HepG2 (cell line): ENCODE results near the gene TEKT5. TPM values are rescaled to one million over a fixed set of nuclear protein-coding genes. Genes with fewer than 3 reads are reported as not detected.

Experiments used
- ARNT ChIP-seq: fragments of 450-650 bp; IDR thresholded peaks from 2 replicates; pipeline ENCODE4 v1.6.1; 2017
- DNMT3B ChIP-seq: conservative IDR thresholded peaks from 2 replicates; pipeline ENCODE4 v1.6.1; 2016; ENCODE audit warnings: missing biosample characterization, control low read depth
- HHEX ChIP-seq: IDR thresholded peaks from 2 replicates; pipeline ENCODE4 v1.6.1; 2016; ENCODE audit warnings: control low read depth
- HMG20B ChIP-seq: conservative IDR thresholded peaks from 2 replicates; pipeline ENCODE4 v1.6.1; 2016; ENCODE audit warnings: missing genetic modification reagents, missing compliant biosample characterization
- KDM4B ChIP-seq: sonication (generic); formaldehyde crosslinking; IDR thresholded peaks from 2 replicates; pipeline ENCODE4 v1.4.0; 2020; ENCODE audit warnings: missing genetic modification reagents
- NFYB ChIP-seq: sonication (generic); formaldehyde crosslinking; IDR thresholded peaks from 2 replicates; pipeline ENCODE4 v1.4.0; 2020; ENCODE audit warnings: missing genetic modification reagents
- NR2C2 ChIP-seq: sonication (generic); formaldehyde crosslinking; IDR thresholded peaks from 2 replicates; pipeline ENCODE4 v1.4.0; 2020; ENCODE audit warnings: missing genetic modification reagents, mild to moderate bottlenecking, moderate library complexity, borderline replicate concordance
- TAF1 ChIP-seq: sonication (generic); formaldehyde crosslinking; IDR thresholded peaks from 2 replicates; pipeline ENCODE4 v1.4.0; 2020; ENCODE audit warnings: missing genetic modification reagents
- TOPORS ChIP-seq: sonication (generic); formaldehyde crosslinking; IDR thresholded peaks from 2 replicates; pipeline ENCODE4 v1.8.0; 2023; ENCODE audit warnings: mild to moderate bottlenecking, missing genetic modification reagents
- ZFYVE20 ChIP-seq: sonication (generic); formaldehyde crosslinking; IDR thresholded peaks from 2 replicates; pipeline ENCODE4 v1.8.0; 2023; ENCODE audit warnings: low read depth, mild to moderate bottlenecking, moderate library complexity, missing genetic modification reagents, borderline replicate concordance
- ZNF333 ChIP-seq: sonication (generic); formaldehyde crosslinking; IDR thresholded peaks from 2 replicates; pipeline ENCODE4 v1.4.0; 2020; ENCODE audit warnings: mild to moderate bottlenecking, missing genetic modification reagents, borderline replicate concordance
- ZNF678 ChIP-seq: sonication (generic); formaldehyde crosslinking; IDR thresholded peaks from 2 replicates; pipeline ENCODE4 v1.4.0; 2020; ENCODE audit warnings: mild to moderate bottlenecking, missing genetic modification reagents
- ZNF788 ChIP-seq: sonication (generic); formaldehyde crosslinking; IDR thresholded peaks from 2 replicates; pipeline ENCODE4 v1.5.0; 2020; ENCODE audit warnings: mild to moderate bottlenecking, missing genetic modification reagents, borderline replicate concordance
- polyA plus RNA-seq, 8 experiments: library from polyadenylated mRNA; depleted of rRNA in 3 of 8; stranded (reverse) in 7 of 8; unstranded in 1 of 8; fragments of >200 nt; fragmentation: Illumina TruSeq in 4 of 8; extraction: Trizol in 4 of 8; gene quantifications; 2 replicates each; pipeline versions ENCODE4 v1.2.1 to v1.2.3, GENCODE V29; 2011 to 2016; ENCODE audit warnings: low read depth in 4 of 8, missing spikeins in 1 of 8, mixed read lengths in 1 of 8; ENCODE audit not compliant: insufficient read depth in 1 of 8
- total RNA-seq, 5 experiments: library from RNA; depleted of rRNA; stranded (reverse); fragments of >200 nt; fragmentation: Illumina TruSeq; extraction: Trizol; gene quantifications; 2 replicates each; pipeline ENCODE4 v1.2.3, GENCODE V29; 2016; ENCODE audit warnings: low read depth in 1 of 5
- TF ChIP-seq, protein P1 (sequence below): sonication (generic); formaldehyde crosslinking; IDR thresholded peaks from 2 replicates; pipeline ENCODE4 v1.4.0; 2020; ENCODE audit warnings: missing genetic modification reagents, borderline replicate concordance
- TF ChIP-seq, protein P2 (sequence below): fragments of 450-650 bp; IDR thresholded peaks from 2 replicates; pipeline ENCODE4 v1.6.1; 2016
- TF ChIP-seq, protein P3 (sequence below): sonication (generic); formaldehyde crosslinking; IDR thresholded peaks from 2 replicates; pipeline ENCODE4 v1.4.0; 2020; ENCODE audit warnings: missing genetic modification reagents
- TF ChIP-seq, protein P4 (sequence below): sonication (generic); formaldehyde crosslinking; IDR thresholded peaks from 2 replicates; pipeline ENCODE4 v1.4.0; 2020; ENCODE audit warnings: missing genetic modification reagents, borderline replicate concordance

The TEKT5 gene
- total and polyA plus RNA-seq, 2 of the 13 experiments (the other 11 are each of a cell fraction or from before 2014, with no cell fraction given) = 0.16 TPM; not detected in 1

DNA sequence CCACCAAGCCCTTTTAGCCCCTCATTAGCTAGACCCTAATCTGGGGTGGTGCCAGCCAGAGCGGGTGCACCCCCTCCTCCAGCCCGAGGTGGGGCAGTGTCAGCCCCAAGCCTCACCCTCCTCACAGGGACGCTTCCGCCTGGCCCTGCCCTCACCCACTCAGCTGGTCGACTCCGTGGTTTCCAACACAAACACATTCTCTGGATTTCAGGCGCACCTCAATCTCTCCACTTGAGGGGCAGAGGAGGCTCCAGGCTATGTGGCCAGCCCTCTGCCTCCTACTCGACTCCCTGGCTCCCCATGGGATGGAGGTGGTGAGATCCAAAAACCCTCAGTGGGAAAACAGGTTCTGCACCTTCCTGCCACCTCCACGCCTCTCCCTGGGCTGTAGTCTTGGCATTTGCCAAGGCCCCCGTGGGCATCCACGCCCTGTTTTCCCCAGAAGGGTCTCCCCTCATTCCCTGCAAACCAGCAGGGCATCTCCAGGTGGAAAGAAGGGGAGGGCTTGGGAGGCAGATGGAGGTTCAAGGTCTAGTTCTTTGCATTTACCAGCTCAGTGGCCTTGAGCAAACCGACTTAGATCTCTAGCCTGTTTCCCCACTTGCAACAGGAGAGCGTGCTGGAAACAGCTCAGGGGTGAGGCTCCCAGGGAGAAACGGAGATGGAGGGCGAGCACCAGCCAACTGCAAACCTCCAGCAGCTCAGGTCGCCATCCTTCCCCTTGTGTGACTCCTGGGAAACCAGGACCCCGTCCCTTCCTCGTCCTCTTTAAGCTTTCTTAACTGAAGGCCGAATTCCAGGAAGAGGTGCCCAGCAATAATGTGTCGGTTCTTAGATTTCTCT lies 116.0 kb downstream of the TEKT5 start (continued):
- TF ChIP-seq, protein P1, sequence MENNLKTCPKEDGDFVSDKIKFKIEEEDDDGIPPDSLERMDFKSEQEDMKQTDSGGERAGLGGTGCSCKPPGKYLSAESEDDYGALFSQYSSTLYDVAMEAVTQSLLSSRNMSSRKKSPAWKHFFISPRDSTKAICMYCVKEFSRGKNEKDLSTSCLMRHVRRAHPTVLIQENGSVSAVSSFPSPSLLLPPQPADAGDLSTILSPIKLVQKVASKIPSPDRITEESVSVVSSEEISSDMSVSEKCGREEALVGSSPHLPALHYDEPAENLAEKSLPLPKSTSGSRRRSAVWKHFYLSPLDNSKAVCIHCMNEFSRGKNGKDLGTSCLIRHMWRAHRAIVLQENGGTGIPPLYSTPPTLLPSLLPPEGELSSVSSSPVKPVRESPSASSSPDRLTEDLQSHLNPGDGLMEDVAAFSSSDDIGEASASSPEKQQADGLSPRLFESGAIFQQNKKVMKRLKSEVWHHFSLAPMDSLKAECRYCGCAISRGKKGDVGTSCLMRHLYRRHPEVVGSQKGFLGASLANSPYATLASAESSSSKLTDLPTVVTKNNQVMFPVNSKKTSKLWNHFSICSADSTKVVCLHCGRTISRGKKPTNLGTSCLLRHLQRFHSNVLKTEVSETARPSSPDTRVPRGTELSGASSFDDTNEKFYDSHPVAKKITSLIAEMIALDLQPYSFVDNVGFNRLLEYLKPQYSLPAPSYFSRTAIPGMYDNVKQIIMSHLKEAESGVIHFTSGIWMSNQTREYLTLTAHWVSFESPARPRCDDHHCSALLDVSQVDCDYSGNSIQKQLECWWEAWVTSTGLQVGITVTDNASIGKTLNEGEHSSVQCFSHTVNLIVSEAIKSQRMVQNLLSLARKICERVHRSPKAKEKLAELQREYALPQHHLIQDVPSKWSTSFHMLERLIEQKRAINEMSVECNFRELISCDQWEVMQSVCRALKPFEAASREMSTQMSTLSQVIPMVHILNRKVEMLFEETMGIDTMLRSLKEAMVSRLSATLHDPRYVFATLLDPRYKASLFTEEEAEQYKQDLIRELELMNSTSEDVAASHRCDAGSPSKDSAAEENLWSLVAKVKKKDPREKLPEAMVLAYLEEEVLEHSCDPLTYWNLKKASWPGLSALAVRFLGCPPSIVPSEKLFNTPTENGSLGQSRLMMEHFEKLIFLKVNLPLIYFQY (CRISPR knock-in tag) = no peak
- TF ChIP-seq NR2C2 (no peak), HMG20B (CRISPR knock-in tag) (no peak), DNMT3B (no peak), ZFYVE20 (CRISPR knock-in tag) (no peak), TOPORS (CRISPR knock-in tag) (no peak), HHEX (CRISPR knock-in tag) (no peak), ZNF333 (CRISPR knock-in tag) (no peak), ZNF678 (CRISPR knock-in tag) (no peak), TAF1 (CRISPR knock-in tag) (peak; percentile 41; the same call in 1 of the 2 replicates), NFYB (no peak; the same call in 1 of the 2 replicates), ZNF788 (CRISPR knock-in tag) (no peak), ARNT (no peak), KDM4B (CRISPR knock-in tag) (0 out of 2 replicates have a peak, but pooled peaks have one; percentile 37)
- TF ChIP-seq, protein P2, sequence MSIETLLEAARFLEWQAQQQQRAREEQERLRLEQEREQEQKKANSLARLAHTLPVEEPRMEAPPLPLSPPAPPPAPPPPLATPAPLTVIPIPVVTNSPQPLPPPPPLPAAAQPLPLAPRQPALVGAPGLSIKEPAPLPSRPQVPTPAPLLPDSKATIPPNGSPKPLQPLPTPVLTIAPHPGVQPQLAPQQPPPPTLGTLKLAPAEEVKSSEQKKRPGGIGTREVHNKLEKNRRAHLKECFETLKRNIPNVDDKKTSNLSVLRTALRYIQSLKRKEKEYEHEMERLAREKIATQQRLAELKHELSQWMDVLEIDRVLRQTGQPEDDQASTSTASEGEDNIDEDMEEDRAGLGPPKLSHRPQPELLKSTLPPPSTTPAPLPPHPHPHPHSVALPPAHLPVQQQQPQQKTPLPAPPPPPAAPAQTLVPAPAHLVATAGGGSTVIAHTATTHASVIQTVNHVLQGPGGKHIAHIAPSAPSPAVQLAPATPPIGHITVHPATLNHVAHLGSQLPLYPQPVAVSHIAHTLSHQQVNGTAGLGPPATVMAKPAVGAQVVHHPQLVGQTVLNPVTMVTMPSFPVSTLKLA = no peak
- TF ChIP-seq, protein P3, sequence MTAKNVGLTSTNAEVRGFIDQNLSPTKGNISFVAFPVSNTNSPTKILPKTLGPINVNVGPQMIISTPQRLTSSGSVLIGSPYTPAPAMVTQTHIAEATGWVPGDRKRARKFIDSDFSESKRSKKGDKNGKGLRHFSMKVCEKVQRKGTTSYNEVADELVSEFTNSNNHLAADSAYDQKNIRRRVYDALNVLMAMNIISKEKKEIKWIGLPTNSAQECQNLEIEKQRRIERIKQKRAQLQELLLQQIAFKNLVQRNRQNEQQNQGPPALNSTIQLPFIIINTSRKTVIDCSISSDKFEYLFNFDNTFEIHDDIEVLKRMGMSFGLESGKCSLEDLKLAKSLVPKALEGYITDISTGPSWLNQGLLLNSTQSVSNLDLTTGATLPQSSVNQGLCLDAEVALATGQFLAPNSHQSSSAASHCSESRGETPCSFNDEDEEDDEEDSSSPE (CRISPR knock-in tag) = peak; percentile 17; the same call in 1 of the 2 replicates
- TF ChIP-seq, protein P4, sequence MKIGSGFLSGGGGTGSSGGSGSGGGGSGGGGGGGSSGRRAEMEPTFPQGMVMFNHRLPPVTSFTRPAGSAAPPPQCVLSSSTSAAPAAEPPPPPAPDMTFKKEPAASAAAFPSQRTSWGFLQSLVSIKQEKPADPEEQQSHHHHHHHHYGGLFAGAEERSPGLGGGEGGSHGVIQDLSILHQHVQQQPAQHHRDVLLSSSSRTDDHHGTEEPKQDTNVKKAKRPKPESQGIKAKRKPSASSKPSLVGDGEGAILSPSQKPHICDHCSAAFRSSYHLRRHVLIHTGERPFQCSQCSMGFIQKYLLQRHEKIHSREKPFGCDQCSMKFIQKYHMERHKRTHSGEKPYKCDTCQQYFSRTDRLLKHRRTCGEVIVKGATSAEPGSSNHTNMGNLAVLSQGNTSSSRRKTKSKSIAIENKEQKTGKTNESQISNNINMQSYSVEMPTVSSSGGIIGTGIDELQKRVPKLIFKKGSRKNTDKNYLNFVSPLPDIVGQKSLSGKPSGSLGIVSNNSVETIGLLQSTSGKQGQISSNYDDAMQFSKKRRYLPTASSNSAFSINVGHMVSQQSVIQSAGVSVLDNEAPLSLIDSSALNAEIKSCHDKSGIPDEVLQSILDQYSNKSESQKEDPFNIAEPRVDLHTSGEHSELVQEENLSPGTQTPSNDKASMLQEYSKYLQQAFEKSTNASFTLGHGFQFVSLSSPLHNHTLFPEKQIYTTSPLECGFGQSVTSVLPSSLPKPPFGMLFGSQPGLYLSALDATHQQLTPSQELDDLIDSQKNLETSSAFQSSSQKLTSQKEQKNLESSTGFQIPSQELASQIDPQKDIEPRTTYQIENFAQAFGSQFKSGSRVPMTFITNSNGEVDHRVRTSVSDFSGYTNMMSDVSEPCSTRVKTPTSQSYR (CRISPR knock-in tag) = peak; percentile 22; the same call in 1 of the 2 replicates
